ENCODE results near the gene STPG2.

STPG2 gene

DNA sequence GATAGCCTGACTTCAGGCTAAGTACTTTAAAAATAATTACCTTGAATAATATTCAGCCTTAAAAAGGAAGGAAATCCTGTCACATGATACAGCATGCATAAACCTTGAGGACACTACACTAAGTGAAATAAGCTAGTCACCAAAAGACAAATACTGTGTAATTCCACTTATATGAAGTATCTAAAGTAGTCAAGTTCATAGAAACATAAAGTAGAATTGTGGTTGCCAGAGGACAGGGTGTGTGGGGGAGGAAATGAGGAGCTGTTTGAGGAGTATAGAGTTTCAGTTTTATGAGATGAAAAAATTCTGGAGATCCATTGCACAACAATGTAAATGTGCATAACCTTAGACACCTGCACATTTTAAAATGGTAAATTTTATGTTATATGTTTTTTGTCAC, 5.6 kb upstream of the STPG2 start:
- no peaks in the 10 kb centered on the region for H3K4me1 ChIP-seq
- no peaks in the 10 kb centered on the region for H3K36me3 ChIP-seq
- DNase-seq: no peak
- no peaks in the 10 kb centered on the region for H3K9me3 ChIP-seq
- TF ChIP-seq, protein P1, sequence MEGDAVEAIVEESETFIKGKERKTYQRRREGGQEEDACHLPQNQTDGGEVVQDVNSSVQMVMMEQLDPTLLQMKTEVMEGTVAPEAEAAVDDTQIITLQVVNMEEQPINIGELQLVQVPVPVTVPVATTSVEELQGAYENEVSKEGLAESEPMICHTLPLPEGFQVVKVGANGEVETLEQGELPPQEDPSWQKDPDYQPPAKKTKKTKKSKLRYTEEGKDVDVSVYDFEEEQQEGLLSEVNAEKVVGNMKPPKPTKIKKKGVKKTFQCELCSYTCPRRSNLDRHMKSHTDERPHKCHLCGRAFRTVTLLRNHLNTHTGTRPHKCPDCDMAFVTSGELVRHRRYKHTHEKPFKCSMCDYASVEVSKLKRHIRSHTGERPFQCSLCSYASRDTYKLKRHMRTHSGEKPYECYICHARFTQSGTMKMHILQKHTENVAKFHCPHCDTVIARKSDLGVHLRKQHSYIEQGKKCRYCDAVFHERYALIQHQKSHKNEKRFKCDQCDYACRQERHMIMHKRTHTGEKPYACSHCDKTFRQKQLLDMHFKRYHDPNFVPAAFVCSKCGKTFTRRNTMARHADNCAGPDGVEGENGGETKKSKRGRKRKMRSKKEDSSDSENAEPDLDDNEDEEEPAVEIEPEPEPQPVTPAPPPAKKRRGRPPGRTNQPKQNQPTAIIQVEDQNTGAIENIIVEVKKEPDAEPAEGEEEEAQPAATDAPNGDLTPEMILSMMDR (IDR thresholded peaks at IDR 0.05; ENCODE audit: low read depth, low read length): no peak
- H3K27me3 ChIP-seq: no peaks in the 10 kb centered on the region; the same call in 1 of the 2 replicates
- no peak overlapping the region for H3K4me3 ChIP-seq (ENCODE audit: low read depth, low read length)

DNA sequence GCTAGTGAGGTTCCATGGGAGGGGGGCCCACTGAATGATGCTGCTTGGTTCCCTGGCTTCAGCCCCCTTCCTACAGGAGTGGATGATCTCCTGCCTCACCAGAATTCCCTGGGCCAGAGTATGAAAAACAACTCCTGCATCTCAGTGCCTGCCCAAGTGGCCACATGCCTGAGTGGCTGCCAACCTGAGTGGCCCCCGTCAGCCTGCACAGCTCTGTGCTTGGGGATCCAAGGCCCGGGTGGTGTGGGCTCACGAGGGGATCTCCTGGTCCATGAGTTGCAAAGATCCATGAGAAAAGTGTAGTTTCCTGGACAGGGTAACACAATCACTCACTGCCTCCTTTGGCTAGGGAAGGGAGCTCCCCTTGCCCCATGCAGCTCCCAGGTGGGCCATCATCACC, 17.1 kb downstream of the STPG2 start:
- Histone ChIP-seq H3K4me3 (ENCODE audit: low read depth, low read length) (no peak overlapping the region), H3K36me3 (no peaks in the 10 kb centered on the region), H3K4me1 (no peaks in the 10 kb centered on the region), H3K27me3 (0 out of 2 replicates have a peak, but pooled peaks cover under 1% of the 10 kb centered on the region), H3K9me3 (no peaks in the 10 kb centered on the region)
- DNase-seq: no peak
- TF ChIP-seq, protein P1 (IDR thresholded peaks at IDR 0.05; ENCODE audit: low read depth, low read length): no peak

DNA sequence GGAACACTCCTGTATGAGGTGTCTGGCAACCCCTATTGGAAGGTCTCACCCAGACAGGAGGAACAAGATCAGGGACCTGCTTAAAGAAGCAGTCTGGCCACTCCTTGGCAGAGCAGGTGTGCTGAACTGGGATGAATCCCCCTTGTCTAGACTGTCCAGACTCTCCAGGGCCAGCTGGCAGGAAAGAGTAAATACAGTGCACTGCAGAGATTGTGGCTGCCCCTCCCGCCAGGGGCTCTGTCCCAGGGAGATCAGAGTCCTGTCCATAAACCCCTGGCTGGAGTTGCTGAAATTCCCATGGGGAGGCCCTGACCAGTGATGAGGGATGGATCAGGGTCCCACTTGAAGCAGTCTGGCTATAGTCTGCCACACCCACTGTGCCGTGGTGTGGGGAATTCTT, 17.7 kb downstream of the STPG2 start:
- DNase-seq: peak; percentile 13
- no peaks in the 10 kb centered on the region for H3K9me3 ChIP-seq
- no peak overlapping the region for H3K4me3 ChIP-seq (ENCODE audit: low read depth, low read length)
- no peaks in the 10 kb centered on the region for H3K4me1 ChIP-seq
- TF ChIP-seq, protein P1 (IDR thresholded peaks at IDR 0.05; ENCODE audit: low read depth, low read length): no peak
- no peaks in the 10 kb centered on the region for H3K27me3 ChIP-seq
- no peaks in the 10 kb centered on the region for H3K36me3 ChIP-seq

DNA sequence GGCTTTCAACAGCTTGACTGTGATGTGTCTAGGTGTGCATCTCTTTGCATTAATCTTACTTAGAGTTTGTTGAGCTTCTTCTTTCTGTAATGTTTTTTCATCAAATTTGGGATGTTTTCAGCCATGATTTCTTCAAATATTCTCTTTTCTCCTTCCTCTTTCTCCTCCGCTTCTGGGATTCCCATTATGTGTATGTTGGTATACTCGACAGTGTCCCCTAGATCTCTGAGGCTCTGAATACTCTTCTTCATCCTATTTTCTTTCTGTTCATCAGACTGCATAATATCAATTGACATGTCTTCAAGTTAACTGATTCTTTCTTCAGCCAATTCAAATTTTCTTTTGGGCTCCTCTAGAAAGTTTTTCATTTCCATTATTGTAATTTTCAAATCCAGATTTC, 25.9 kb downstream of the STPG2 start:
- no peak for DNase-seq
- Histone ChIP-seq H3K4me1 (no peaks in the 10 kb centered on the region), H3K9me3 (no peaks in the 10 kb centered on the region), H3K4me3 (ENCODE audit: low read depth, low read length) (no peak overlapping the region), H3K27me3 (no peaks in the 10 kb centered on the region), H3K36me3 (no peaks in the 10 kb centered on the region)
- TF ChIP-seq, protein P1 (IDR thresholded peaks at IDR 0.05; ENCODE audit: low read depth, low read length): no peak

DNA sequence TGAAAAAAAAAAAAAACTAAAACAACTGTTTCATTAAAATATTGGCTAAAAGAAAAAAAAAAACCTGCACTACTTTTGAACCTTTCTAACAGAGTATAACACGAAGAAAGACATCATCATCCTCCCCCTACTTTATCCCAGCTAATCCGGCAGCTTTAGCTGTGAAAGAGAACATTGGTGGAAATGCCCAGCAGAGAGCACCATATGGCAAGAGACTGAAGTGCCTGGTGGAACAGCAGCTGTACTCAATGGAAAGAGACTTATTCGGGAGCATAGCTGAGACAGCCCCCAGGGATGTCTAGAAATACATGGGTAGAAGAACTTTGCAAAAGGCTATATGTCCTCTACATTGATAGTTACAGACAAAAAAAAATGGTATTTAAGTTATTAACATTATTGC, 30.3 kb downstream of the STPG2 start:
- Histone ChIP-seq H3K4me1 (peaks cover 10% of the 10 kb centered on the region; the same call in 1 of the 2 replicates), H3K4me3 (ENCODE audit: low read depth, low read length) (no peak overlapping the region), H3K27me3 (no peaks in the 10 kb centered on the region), H3K9me3 (no peaks in the 10 kb centered on the region), H3K36me3 (no peaks in the 10 kb centered on the region)
- TF ChIP-seq, protein P1 (IDR thresholded peaks at IDR 0.05; ENCODE audit: low read depth, low read length): peak; percentile 56
- DNase-seq: peak; percentile 37

DNA sequence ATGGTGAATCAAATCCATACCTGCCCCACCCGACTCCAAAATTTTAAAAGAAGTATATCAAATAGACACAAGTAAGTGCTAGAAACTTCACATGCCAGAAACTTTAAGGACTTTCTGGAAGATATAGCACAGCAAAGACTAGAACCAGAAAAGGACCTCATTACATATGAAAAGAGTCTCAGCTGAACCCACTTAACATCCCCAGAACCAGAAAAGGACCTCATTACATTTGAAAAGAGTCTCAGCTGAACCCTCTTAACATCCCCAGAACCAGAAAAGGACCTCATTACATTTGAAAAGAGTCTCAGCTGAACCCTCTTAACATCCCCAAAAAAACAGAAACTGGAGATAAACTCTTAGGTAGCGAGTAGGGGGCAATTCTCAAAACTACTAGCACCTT, 32.3 kb downstream of the STPG2 start:
- TF ChIP-seq, protein P1 (IDR thresholded peaks at IDR 0.05; ENCODE audit: low read depth, low read length): no peak

More for the DNA sequence above, 32.3 kb downstream of the STPG2 start:
- Histone ChIP-seq H3K27me3 (no peaks in the 10 kb centered on the region), H3K36me3 (no peaks in the 10 kb centered on the region), H3K9me3 (no peaks in the 10 kb centered on the region), H3K4me3 (ENCODE audit: low read depth, low read length) (no peak overlapping the region), H3K4me1 (peaks cover 10% of the 10 kb centered on the region; the same call in 1 of the 2 replicates)
- DNase-seq: no peak
